Endometrial microvascular endothelial cells (primary cell): ENCODE results near the gene NRGN. TPM values are rescaled to one million over a fixed set of nuclear protein-coding genes. Genes with fewer than 3 reads are reported as not detected.

ENCODE experiments used
- in situ Hi-C: cut with HindIII; loops from 2 replicates; pipeline ENCODE4 v1.10.0; 2017; ENCODE audit warnings: low sequenced_read_pairs, low pct_unique_long_range_greater_than_20kb; ENCODE audit errors: inconsistent ontology term
- total RNA-seq: library from RNA; depleted of rRNA; stranded (reverse); fragments of >200 nt; gene quantifications from one replicate; pipeline ENCODE4 v1.2.3, GENCODE V29; 2015; ENCODE audit errors: inconsistent ontology term

The NRGN gene
- total RNA-seq, result 14.6 TPM

DNA sequence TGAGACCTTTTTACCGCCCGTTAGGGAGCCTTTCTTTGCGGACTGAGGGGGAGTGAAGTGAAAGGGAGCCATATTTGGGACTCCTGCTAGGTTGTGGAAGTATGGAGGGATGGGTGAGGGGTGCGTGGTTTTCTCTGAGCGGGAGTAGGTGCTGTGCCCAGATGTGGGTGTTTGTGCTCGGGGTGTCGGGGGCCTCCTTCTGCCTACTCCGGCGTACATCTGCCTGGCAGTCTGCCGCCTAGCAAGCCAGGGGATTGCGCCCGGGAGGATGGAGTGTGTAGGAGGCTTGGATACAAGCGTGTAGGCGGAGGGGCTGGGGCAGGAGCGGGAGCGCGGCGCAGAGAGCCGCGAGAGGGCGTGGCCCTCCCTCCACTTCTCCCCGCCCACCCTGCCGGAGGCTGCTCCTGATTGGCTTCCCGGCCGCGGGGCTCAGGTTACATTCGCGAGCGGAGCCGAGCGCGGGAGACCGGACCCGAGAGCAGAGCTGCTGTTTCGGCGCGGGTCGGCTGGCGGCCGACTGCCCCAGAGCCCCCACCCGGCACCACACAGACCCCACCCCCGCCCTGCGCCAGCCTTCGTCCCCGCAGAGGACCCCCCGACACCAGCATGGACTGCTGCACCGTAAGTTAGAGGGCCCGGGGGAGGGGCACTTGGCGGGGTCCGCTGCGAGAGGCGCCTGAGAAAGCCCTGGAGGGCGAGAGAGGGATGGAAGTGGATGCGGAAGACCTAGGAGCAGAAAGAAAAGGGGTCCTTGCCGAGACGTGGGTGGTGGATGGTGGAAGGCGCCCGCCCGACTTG is at the start of gene NRGN:
TSS of gene NRGN (plus strand) at position 464 of the 798 bp plus-strand sequence. CDS start at position 607, 143 bp downstream.
- in situ Hi-C loops, result no loop called here

DNA sequence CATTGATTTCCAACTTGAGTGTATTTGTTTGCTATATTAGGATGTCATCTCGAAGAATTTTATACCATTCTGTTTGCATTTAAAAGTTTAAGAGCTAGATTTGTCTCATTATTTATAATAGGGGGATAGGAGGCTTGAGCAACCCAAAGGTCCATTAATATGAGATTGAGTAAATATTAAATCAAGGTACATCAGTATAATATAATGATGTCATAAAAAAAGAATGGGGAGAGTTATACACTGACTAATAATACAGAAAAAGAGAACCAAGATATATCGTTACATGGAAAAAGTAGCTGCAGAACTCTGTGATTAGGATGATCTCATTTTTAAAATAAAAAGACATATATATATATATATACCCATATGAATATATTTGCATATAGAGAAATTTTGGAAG is 46.6 kb upstream of the NRGN start:
- in situ Hi-C loops, result no loop called here

- in situ Hi-C loops, result no loop called here
These were observed 40.2 kb upstream of the NRGN start for GRCh38 chr11:124699547-124699946.

GRCh38 chr11:124700028-124700427 is 39.7 kb upstream of the NRGN start:
- in situ Hi-C loops, result no loop called here

- in situ Hi-C loops, result no loop called here
These were observed 31.9 kb upstream of the NRGN start for GRCh38 chr11:124707829-124708228.

DNA sequence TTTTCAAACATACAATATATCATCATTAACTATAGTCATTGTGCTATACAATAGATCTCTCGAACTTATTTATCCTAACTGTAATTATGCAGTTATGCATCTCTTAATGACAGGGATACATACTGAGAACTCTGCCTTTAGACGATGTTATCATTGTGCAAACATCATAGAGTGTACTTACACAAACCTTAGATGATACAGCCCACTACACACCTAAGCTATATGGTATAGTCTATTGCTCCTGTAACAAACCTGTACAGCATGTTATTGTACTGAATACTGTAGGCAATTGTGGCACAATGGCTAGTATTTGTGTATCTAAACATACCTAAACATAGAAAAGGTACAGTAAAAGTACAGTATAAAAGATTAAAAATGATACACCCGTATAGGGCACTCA is 27.4 kb upstream of the NRGN start:
- in situ Hi-C loops, result no loop called here

DNA sequence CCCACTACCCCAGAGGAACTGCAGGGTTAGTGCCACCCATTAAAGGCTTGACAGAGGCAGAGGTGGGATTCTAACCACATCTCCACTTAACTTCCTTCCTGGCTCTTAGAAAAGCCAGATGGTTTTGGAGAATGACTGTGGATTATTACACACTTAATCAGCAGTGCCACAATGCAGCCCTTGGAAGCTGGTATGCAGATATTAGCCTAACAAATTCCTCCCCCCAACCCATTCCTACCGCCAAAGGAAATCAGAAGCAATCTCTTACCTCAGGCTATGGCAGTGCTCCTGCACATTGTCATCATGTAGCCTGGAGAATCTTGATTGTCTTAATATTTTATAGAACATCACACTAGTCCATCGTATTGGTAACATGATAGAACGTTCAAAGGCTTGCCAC is 23.2 kb upstream of the NRGN start:
- in situ Hi-C loops, result no loop called here

DNA sequence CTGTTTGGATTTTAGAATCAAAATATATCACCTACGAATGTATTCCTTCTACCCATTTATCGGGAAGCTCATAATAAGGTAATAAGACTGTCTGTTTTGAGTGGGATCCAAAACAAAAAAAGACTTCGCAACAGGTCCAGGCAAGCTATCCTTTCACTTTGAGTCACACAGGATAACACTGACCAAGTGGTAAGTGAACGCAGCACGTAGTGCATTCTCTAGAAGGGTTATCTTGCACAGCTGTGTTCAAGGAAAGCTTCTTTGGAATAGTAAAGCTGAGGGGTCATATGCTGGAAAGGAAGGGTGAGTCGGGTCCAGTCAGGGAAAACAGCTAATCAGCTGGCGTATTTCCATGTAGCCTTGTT is 22.3 kb upstream of the NRGN start:
- in situ Hi-C loops, result no loop called here

DNA sequence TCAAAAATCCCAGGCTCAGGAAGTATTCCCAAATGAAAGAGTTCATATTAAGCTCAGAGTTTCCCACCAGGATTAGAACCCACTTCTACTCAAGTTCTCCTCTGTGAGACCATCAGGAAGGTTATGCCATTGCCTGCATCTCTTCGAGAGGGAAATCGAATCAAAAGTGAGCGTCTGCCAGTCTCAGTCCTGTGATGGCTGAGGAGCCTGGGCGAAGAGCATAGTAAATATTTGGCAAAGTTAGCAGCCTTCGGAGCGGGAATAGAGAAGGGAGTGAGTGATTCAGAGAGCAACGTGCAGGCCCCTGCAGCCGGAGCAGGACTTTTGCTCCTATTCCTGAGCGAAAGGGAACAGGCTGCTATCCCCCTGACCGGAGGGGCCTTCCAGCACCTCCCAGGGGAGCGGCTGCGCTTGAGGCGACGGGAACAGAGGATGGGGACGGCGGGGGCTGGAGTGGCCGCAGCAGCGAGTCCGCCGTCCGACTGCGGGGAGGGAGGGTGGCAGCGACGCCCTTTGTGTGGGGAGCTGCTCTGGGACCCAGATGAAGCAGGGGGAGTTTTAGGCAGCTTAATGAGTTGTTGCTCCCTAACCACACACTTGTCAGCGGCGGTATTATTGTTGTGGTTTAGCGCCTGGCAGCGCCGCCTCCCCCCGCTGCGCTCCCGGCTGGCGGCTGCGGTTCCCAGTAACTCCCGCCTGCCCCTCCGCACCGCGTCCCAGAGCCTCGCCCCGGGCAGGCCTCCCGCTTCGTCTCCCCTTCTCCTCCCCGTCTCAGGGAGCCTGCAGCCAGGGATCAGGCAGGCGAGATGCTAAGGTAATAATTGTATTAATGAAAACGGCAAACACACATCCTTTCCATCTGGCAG is 21.7 kb upstream of the NRGN start:
- in situ Hi-C loops, result no loop called here

- in situ Hi-C loops, result no loop called here
These were observed 20.9 kb upstream of the NRGN start for GRCh38 chr11:124718801-124719200.

GRCh38 chr11:124719534-124719933 is 20.2 kb upstream of the NRGN start:
- in situ Hi-C loops, result no loop called here

DNA sequence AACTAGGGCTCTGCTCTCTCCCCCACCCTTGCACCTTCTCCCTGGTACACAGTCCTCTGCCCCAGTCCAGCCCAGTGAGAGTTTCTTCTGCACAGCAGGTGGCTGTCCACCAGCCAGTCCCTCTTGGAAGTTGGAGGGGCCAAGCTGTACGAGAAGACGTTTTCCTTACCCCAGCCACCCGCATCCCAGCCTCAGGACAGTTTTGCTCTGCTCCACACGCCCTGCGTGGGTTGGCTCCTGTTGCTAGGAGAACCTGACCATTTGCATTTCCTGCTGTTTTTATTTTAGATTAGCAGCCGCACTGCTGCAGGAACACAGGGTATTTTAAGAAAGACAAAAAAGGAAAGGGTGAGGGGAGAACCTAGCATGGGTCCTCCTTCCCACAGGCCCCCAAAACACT is 17.6 kb upstream of the NRGN start:
- in situ Hi-C loops, result no loop called here

- in situ Hi-C loops, result no loop called here
These were observed 14.6 kb upstream of the NRGN start for GRCh38 chr11:124724979-124725718.

- in situ Hi-C loops, result no loop called here
These were observed 14.0 kb upstream of the NRGN start for GRCh38 chr11:124725719-124726105.

DNA sequence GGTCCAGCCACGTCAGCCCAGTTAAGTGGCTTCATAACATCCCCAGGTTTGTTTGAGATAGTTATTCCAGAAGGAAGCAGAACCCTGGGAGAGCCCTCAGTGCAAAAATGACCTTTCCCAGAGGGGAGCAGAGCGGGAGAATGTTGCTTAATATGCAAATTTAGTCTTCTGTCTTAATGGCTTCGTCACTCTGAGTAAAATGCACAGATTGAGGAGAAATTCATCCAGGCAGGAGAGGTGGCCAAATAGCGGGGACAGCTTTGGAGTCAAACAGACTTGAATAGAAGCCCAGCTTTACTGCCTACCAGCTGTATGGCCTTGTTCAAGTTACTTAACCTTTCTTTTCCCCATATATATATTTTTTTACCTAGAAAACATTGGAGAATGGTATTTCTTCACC is 12.3 kb upstream of the NRGN start:
- in situ Hi-C loops, result no loop called here

- in situ Hi-C loops, result no loop called here
These were observed 11.6 kb upstream of the NRGN start for GRCh38 chr11:124728134-124728533.

DNA sequence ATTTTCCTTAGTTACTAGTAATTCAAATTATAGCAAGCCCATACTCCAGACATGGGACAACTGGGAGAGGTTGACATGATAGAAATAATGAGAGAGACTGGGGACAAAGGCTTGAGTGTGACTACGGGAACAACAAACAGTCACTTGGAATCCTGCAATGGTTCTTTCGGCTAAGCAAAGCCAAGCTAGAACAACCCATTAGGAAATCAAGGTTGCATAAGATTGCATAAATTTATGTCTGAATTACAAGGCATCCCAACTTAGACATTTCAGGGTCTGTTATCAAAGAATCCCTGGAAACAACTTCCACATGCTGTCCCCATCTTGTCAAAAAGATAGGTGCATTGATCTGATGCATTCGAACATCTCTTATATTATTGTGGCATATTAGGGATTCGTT is 10.2 kb upstream of the NRGN start:
- in situ Hi-C loops, result no loop called here

DNA sequence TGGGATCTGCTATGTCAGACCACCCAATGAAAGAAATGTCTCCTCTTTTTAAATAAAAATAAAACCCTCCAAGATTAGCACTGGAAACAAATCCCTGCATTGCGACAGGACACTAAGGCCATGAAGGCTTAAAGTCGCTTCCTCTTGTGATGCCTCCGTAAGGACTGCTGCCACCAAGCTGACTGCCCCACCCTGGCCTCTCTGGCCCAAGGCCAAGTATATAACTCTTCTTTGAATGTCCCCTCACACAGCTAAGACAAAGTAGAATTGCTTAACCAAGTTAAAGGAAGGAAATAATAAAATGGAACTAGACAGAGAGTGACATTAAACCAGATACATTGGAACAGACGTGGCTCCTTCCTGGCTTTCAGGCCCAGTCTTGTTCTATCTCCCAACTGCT is 7.5 kb upstream of the NRGN start:
- in situ Hi-C loops, result no loop called here

DNA sequence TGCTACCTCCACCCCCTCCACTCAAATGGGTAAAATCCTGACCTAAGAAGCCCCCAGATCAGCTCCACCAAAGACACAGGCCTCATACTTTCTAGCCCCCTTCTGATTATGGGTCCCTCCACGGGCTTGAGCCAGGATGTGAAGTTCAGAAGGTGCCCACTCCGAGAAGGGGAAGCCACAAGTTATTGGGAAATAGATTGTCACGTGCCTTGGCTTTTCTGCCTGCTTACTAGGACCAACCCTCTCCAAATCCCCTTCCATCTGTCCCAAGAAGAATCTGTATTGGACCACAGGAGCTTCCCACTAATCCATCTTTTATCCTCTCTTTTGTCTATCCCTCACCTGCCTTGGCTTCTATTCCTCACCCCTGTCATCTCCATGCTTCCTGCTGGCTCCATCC is 3.0 kb upstream of the NRGN start:
- in situ Hi-C loops, result no loop called here
